Stimulated activated naive CD8-positive, alpha-beta T cell treated with anti-CD3 and anti-CD28 coated beads, Interleukin-15, amount 100 ng/mL, for 72 hours (primary cell): ENCODE results near the gene ZFHX3.

Source experiments
- ATAC-seq: fragments of 150-1000 bp; cut with Tn5 transposase; 2 replicates; pipeline ENCODE4 v1.10.0; 2021; ENCODE audit warnings: mild to moderate bottlenecking, moderate library complexity
- DNase-seq, 2 donors: peaks; one replicate each; pipeline ENCODE4 v3.0.0; 2021 to 2022
- H3K27ac Mint-ChIP-seq, 2 donors: one replicate each; pipeline ENCODE4 v1.8.0; 2022; ENCODE audit warnings: mild to moderate bottlenecking in 2 of 2, mixed read lengths in 2 of 2, moderate library complexity in 2 of 2
- H3K27me3 Mint-ChIP-seq: one replicate; pipeline ENCODE4 v1.8.0; 2022; ENCODE audit warnings: mixed read lengths
- H3K4me1 Mint-ChIP-seq: one replicate; pipeline ENCODE4 v1.8.0; 2022; ENCODE audit warnings: mild to moderate bottlenecking, mixed read lengths
- H3K4me3 Mint-ChIP-seq, 2 donors: one replicate each; pipeline ENCODE4 v1.8.0; 2022; ENCODE audit warnings: mild to moderate bottlenecking in 2 of 2, mixed read lengths in 2 of 2, moderate library complexity in 1 of 2
- H3K9me3 Mint-ChIP-seq, 2 donors: one replicate each; pipeline ENCODE4 v1.8.0; 2022; ENCODE audit warnings: mixed read lengths in 2 of 2

ZFHX3 gene

DNA sequence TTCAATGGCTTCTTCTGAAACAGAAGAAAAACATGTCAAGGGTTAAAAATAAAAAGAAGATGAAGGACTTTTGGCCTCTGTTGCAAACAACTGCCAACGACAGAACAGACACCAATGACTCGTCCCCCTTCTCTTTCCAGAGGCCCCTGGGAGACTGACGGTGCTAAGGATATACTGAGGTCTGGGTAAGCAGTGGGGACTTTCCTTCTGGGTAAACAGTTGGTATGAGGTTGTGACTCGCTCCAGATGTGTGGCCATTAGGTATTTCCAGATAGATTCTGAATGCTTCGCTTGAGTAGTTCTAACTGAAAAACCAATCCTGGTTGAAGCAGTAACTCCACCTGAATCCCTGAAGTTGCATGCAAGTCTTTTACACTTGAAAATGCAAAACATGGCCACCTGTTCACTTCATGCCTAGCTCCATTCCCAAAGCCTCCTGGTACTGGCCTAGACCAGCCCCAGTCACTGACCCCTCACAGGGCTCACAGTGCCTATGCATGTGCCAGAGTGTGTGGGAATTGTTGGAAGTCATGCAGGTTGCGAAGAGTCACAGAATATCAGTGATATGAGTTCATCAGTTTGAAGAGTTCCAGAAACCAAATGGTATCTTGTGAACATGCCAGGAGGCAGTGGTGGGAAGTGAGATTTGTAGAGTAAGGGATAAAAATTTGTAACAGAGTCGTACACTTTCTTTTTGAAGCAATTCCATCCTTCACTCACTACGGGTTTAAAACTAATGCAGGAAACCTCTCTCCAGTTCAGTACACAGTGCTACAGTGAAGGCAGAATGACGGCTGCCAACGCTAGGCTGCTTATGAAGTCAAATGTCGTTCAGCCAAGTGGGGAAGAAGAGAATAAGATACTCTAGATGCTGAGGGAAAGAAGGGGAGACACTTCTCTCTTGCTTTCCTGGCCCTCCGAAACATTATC is 217.8 kb downstream of the ZFHX3 start:
- Mint-ChIP-seq H3K4me1 (peaks cover 7% of the 10 kb centered on the region), H3K4me3 (no peak overlapping the region), H3K9me3 (no peaks in the 10 kb centered on the region), H3K27me3 (no peaks in the 10 kb centered on the region), H3K27ac (peak overlapping the region in 1 of 2 donors; percentile 55)
- ATAC-seq (peak; percentile 84), DNase-seq (peak in 1 of 2 donors; percentile 15)

DNA sequence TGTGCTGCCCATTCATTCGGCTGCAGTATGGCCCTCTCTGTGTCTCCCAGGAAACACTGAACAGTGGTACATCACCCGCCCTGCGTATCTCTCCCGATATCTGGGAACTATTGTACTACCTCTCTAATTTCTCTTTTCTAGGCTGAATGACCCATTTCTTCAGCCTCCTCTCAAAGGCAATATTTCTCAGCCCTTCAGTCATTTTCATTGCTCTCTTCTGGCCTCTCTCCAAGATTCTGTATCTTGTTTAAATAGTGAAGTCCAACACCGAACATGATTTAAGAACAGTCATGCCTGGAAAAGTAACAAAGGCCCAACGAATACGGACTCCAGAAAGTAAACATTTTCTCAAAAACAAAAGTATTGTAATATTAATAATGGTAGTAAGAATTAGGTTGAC is 220.1 kb downstream of the ZFHX3 start:
- H3K4me3 Mint-ChIP-seq, result no peak overlapping the region
- H3K9me3 Mint-ChIP-seq, result no peaks in the 10 kb centered on the region

DNA sequence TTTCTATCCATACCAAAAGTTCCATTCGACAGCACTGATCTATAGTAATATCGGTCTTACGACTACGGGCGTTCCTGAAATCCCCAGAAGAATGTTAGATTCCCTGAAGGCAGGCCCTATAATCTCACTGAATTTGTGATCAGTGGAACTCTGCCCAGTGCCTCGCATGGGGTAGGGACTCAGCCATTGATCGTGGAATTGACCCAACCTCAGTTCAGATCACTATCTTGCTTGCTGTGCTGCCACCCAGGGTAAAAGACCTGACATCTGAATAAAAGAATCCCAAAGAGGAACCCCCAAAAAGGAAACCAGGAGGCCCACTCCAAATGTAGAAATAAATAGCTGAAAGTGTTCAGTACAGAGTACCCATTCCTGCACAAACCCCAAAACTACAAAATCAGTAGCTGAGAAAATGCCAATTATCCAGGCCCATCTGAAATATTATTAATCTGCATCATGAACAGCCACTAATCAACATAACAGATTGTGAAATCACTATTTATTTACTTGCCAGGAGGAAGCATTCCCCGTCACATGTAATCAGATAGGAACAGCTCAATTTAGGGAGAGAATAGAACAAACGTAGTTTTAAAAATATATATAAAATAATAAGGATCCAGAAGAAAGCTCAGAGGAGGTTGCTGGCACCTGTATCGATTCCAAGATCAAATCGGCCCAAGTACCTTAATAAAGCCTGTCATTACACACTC is 221.9 kb downstream of the ZFHX3 start:
- H3K4me3 Mint-ChIP-seq, result no peak overlapping the region
- DNase-seq (no peak), ATAC-seq (no peak)
- no peaks in the 10 kb centered on the region for H3K27me3 Mint-ChIP-seq
- no peak overlapping the region for H3K27ac Mint-ChIP-seq
- H3K9me3 Mint-ChIP-seq, result no peaks in the 10 kb centered on the region
- peaks cover 7% of the 10 kb centered on the region for H3K4me1 Mint-ChIP-seq

More for the DNA sequence above, 220.1 kb downstream of the ZFHX3 start:
- ATAC-seq (no peak), DNase-seq (no peak)
- H3K4me1 Mint-ChIP-seq, result peaks cover 7% of the 10 kb centered on the region
- H3K27ac Mint-ChIP-seq, result no peak overlapping the region
- no peaks in the 10 kb centered on the region for H3K27me3 Mint-ChIP-seq

DNA sequence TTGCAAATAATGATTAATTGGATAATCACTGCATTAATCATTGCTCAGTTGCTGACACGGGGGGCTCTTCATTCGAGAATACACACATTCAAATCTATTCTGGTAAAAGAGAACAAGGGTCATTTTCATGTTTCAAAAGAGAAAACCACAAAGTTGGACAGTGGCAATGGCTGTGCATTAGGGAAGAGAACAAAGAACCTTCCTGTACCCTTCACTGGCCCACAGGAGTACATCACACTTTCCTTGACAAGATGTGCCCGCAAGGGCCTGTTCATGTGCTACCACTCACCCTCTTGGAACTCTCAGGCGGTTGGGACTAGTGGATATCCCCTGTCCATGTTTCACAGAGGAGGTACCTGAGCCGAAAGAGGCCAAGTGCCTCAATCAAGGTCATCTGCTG is 223.2 kb downstream of the ZFHX3 start:
- no peak overlapping the region for H3K27ac Mint-ChIP-seq
- DNase-seq (no peak), ATAC-seq (no peak)

DNA sequence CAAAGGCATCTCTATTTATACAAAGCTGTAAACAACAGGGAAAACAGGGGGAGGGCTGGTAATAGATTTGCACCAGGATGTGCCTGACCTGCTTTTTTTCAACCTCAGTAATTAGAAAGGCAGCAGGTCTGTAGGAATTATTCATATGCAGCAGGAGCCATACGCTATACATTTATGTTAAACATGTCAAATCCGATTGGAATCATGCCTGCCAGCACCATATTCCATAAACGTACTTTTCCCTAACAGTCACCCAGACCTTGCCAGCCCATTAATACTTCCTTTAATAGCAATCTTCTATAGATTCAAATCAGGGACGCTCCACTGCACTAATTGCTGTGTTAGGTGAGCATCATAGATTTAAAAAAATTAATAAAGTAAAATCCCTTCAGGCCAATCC is 223.9 kb downstream of the ZFHX3 start:
- no peaks in the 10 kb centered on the region for H3K9me3 Mint-ChIP-seq
- DNase-seq (no peak), ATAC-seq (no peak)
- no peak overlapping the region for H3K27ac Mint-ChIP-seq
- no peak overlapping the region for H3K4me3 Mint-ChIP-seq
- H3K4me1 Mint-ChIP-seq, result no peaks in the 10 kb centered on the region
- no peaks in the 10 kb centered on the region for H3K27me3 Mint-ChIP-seq

More for the DNA sequence above, 223.2 kb downstream of the ZFHX3 start:
- Mint-ChIP-seq H3K9me3 (no peaks in the 10 kb centered on the region), H3K4me1 (peaks cover 3% of the 10 kb centered on the region), H3K4me3 (no peak overlapping the region), H3K27me3 (no peaks in the 10 kb centered on the region)

DNA sequence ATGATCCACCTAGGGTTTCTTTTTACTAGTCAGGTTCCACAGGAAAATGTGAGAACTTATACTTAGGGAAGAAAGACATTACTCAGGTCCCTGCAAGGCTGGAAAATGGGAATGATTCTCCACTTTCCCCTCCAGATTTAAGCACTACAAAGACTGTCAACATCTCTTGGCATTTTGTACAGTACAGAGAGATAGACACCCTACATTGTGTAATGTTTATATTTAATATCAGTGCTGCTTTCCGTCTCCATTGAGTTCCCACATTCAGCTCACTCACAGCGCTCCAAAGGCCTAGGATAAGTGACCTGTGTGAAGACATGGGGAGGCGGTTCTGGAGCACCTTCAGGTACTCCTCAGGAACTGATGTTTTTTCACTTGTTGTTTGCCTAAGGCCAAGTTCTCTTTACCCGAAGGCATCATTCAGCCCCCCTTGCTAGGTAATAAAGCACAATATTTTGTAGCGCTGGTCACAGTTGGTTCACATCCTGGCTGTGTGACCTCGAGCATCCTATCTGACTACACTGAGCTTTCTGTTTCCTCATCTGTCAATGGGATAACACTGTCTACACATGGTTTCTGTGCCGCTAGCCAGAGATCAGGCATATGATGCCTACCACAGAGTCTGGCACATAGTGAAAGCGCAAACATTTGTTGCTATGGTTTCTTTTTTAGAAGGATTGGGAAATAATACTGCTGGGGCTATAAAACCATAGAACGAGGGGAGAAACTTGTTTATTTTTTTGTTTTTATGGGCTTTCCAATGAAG is 226.6 kb downstream of the ZFHX3 start:
- Mint-ChIP-seq H3K9me3 (no peaks in the 10 kb centered on the region), H3K4me1 (no peaks in the 10 kb centered on the region), H3K27me3 (peaks cover 13% of the 10 kb centered on the region), H3K4me3 (no peak overlapping the region), H3K27ac (peak overlapping the region in 1 of 2 donors; percentile 14)
- no peak for ATAC-seq
- no peak for DNase-seq

DNA sequence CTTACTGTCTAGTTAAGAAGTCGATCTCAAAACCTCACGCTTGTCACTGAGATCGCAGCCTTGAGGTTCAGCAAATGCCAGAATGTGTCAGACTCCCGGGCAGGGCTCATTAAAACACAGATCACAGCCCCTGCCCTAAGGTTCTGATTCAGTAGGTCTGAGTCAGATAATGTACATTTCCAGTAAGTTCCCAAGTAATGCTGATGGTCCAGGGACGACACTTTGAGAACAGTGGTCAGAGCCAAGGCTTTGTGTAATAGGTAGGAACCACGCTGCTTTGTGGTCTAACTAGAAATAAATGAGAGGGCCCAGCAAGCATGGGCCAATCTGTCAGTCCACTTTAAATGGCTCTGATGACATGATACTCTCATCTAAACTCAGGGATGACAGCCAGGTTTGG is 228.6 kb downstream of the ZFHX3 start:
- DNase-seq, result no peak
- Mint-ChIP-seq H3K27ac (no peak overlapping the region), H3K27me3 (peaks cover 17% of the 10 kb centered on the region), H3K4me3 (no peak overlapping the region), H3K9me3 (no peaks in the 10 kb centered on the region), H3K4me1 (no peaks in the 10 kb centered on the region)
- no peak for ATAC-seq

DNA sequence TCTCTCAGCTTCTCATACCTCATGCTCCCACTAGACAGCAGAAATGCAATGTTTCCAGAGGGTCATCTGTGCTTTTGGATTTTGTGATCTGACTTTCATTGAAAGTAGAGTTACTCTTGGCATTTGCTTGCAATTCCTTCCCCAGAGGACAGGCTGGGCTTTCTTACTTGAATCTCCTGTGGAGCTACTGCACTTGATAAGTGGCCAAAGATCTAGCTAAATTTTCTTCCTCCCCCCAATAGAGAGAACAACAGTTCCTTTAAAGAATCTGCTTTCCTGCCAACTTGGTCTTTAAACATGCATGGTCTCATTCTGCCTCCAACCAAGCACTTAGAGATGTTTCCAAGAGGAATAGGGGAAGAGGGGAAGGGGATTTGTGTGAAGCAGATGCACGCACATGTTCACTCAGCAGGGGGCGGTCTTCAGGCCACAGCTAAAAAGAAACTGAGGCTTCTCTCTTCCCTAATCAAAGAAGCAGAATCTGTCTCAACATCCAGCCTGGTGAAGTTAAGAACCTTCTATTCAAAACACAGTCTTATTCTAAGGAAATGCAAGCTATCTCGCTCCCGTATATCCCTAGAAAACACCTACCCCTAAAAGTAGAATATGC is 229.6 kb downstream of the ZFHX3 start:
- ATAC-seq (no peak), DNase-seq (no peak)
- H3K4me1 Mint-ChIP-seq, result no peaks in the 10 kb centered on the region
- no peaks in the 10 kb centered on the region for H3K9me3 Mint-ChIP-seq
- H3K27me3 Mint-ChIP-seq, result peaks cover 23% of the 10 kb centered on the region
- H3K4me3 Mint-ChIP-seq, result no peak overlapping the region
- H3K27ac Mint-ChIP-seq, result no peak overlapping the region

DNA sequence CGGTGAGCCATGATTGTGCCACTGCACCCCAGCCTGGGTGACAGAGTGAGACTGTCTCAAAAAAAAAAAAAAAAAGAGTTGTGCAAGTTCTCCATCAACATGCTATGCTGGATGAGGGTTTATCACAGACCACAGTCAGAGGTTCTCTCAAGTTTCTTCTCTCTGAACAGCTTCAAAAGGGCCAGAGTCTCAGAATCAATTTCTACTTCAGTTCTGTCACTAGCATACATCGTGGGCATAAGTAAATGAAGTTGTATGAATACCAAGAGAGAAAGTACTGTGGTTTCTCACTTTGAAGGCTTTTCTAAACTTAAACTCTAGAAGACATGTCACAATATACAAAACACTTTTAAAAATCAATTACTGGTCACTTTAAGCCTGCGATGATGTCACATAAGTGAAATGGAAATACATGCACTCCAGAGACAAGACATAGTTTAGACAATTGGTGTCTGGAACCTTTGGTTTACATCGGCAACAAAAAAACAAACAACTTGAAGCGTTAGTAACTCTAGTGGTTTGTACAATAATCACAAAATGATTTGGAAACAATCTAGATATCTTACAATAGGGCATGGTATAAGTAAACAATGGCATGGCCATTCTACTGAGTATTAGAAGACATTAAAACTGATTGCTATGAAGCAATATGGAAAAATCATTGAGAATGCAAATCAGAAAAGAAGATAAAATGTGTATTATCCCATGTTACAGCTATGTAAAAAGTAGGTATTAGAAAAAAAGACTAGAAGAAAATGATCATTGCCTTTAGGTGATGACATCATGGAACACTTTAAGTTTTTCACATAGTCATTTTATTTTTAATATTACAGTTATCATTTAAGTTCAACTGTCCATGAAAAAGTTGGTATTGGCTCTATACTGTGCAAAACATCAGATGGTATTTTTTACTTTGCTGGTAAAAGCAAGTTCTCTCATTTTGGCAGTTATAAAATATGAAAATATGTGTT is 232.3 kb downstream of the ZFHX3 start:
- ATAC-seq (peak; percentile 79), DNase-seq (no peak)
- Mint-ChIP-seq H3K27ac (no peak overlapping the region), H3K4me3 (no peak overlapping the region), H3K9me3 (no peaks in the 10 kb centered on the region), H3K4me1 (no peaks in the 10 kb centered on the region), H3K27me3 (peaks cover 23% of the 10 kb centered on the region)

DNA sequence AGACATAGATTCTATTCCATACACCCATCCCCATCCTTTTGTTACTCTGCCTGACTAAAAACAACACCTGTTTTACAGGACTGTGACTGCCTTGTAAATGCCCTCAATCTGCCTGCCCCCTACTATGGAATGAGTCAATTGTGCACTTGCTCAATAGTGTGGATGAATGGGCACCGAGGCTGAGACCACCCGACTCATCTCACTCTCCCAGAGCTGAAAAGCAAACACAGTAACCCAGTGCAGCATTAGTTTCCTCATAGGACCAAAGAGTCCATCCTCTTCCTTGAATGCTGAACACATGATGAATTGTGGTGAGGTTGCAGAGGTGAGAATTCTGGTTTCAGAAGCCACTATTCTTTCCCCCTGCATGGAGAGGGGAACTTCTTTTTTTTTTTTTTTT is 233.7 kb downstream of the ZFHX3 start:
- no peaks in the 10 kb centered on the region for H3K9me3 Mint-ChIP-seq
- peaks cover 23% of the 10 kb centered on the region for H3K27me3 Mint-ChIP-seq
- DNase-seq (no peak), ATAC-seq (peak; percentile 45)
- no peak overlapping the region for H3K4me3 Mint-ChIP-seq
- no peak overlapping the region for H3K27ac Mint-ChIP-seq
- H3K4me1 Mint-ChIP-seq, result no peaks in the 10 kb centered on the region

DNA sequence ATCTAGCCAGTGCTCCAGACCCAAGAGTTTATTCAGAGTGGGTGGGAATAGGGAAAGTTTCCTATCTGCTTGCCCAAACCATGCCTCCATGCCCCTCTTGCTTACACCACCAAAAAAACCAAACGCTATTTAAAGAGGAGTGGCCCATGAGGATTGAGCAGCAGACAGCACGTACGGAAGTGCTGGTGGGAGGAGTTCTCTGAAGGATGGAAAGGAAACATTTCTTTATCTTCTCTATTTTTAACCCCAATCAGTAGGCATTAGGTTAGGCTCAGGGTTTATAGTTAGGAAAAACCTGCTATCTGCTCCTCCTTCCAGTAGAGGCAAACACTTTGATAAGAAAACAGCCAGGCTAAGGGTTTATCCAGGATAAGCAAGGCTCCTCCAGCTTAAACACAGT is 235.3 kb downstream of the ZFHX3 start:
- Mint-ChIP-seq H3K27me3 (peaks cover 15% of the 10 kb centered on the region), H3K9me3 (no peaks in the 10 kb centered on the region), H3K4me3 (no peak overlapping the region), H3K4me1 (no peaks in the 10 kb centered on the region), H3K27ac (no peak overlapping the region)
- ATAC-seq, result no peak
- DNase-seq, result no peak

DNA sequence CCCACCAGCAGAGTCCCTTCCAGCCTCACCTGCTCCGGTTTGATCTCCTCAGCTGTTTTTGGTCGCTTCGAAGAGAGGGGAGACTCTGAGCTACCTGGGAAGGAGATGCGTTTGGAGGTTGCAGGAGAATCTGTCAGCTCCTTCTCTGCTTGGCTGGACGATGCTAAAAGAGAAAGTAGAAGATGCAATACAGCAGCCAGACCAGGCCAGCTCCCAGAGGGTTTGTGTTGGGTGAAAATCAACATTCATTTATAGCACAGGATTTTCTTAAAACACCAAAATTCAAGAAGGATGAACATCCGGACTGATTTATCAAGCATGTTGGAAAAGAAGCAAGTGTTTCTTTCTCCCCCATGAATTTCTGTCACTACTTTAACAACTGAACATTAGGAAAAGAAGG is 236.1 kb downstream of the ZFHX3 start:
- peaks cover 10% of the 10 kb centered on the region for H3K27me3 Mint-ChIP-seq
- no peak overlapping the region for H3K27ac Mint-ChIP-seq
- no peak overlapping the region for H3K4me3 Mint-ChIP-seq
- ATAC-seq (no peak), DNase-seq (no peak)
- no peaks in the 10 kb centered on the region for H3K4me1 Mint-ChIP-seq
- no peaks in the 10 kb centered on the region for H3K9me3 Mint-ChIP-seq

DNA sequence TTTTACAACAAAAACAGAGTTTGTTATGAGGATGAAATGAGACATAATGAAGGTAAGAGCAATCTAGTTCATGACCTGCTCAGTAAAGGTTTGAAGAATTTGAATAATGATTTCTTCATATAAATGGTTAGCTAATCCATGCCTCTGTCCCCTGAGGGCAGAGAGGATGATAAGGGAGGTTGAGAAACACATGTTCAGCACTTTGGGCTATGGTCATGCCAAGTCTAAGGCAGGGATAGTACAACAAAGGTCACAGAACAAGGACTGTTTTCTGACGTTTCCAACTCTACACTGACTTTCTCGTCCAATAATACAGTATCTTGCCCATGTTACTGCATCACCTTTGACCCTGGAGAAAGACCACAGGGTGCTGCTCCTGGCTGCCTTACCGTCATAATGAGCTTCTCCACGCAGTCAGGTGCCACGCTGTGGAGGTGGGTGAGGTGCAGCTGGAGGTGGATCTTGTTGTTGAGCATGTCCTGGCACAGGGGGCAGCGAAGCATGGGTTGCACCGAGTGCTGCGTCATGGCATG is 236.7 kb downstream of the ZFHX3 start:
- Mint-ChIP-seq H3K27ac (no peak overlapping the region), H3K27me3 (peaks cover 10% of the 10 kb centered on the region), H3K4me1 (no peaks in the 10 kb centered on the region), H3K4me3 (no peak overlapping the region), H3K9me3 (no peaks in the 10 kb centered on the region)
- no peak for ATAC-seq
- DNase-seq, result no peak

DNA sequence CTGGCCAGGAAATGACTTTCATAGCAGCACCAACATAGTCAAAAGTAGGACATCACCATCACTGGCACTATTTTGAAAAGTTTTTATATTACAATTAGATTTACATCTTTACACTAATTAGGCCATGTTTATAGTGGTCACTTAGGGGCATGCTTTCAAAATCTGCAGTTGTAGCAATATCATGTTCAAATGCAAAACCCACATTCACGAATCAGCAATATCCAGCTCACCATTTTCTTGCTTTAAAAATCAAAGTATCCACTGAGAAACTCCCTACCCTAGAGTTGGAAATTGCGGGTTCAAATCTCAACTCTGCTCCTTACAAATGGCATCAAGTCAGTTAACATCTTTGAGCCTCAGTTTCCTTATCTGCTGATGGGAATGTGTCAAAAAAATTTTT is 237.4 kb downstream of the ZFHX3 start:
- Mint-ChIP-seq H3K27me3 (peaks cover 10% of the 10 kb centered on the region), H3K4me3 (no peak overlapping the region), H3K27ac (no peak overlapping the region), H3K9me3 (no peaks in the 10 kb centered on the region), H3K4me1 (no peaks in the 10 kb centered on the region)
- DNase-seq (no peak), ATAC-seq (no peak)
